Kidney (tissue), 14 donors: ENCODE data around the gene XRCC3. TPM values are rescaled to one million over a fixed set of nuclear protein-coding genes. Genes with fewer than 3 reads are reported as not detected.
"Not testable (repeated sequence)": the region's sequence is repeated elsewhere in the genome, so short reads cannot be mapped to it uniquely, and the experiment has no call there.

ENCODE experiments used
- DNase-seq, 5 donors: peaks; one replicate each; pipeline ENCODE4 v3.0.0-alpha.2; 2013 to 2020
- FAIRE-seq: peaks from 2 replicates; lab custom pipeline; 2012; peaks lifted over from hg19 to GRCh38; lab: Jason Lieb, UNC
- H3K27ac ChIP-seq, 2 donors: one replicate each; pipeline ENCODE4 v1.7.0; 2013; ENCODE audit warnings: low read depth in 2 of 2, low read length in 2 of 2, inconsistent platforms in 1 of 2
- H3K27me3 ChIP-seq: one replicate; pipeline ENCODE4 v1.7.1; 2013; ENCODE audit warnings: low read length, inconsistent platforms; ENCODE audit not compliant: control insufficient read depth, insufficient read depth
- H3K36me3 ChIP-seq, 3 donors: one replicate each; pipeline versions ENCODE4 v1.7.0 to v1.7.1; 2013; ENCODE audit warnings: low read length in 3 of 3, control low read depth in 1 of 3, inconsistent platforms in 1 of 3; ENCODE audit not compliant: insufficient read depth in 3 of 3, control insufficient read depth in 2 of 3
- H3K4me1 ChIP-seq, 3 donors: one replicate each; pipeline versions ENCODE4 v1.7.0 to v1.7.1; 2013; ENCODE audit warnings: low read length in 3 of 3, inconsistent platforms in 1 of 3, low read depth in 1 of 3; ENCODE audit not compliant: control insufficient read depth in 2 of 3, insufficient read depth in 2 of 3
- H3K4me3 ChIP-seq, 3 donors: one replicate each; pipeline versions ENCODE4 v1.7.0 to v1.8.1; 2013; ENCODE audit warnings: low read length in 3 of 3, control low read depth in 1 of 3, inconsistent platforms in 1 of 3
- H3K9ac ChIP-seq, 3 donors: one replicate each; pipeline versions ENCODE4 v1.7.0 to v1.7.1; 2013; ENCODE audit warnings: low read length in 3 of 3, control low read depth in 1 of 3, inconsistent platforms in 1 of 3
- H3K9me3 ChIP-seq, 3 donors: one replicate each; pipeline versions ENCODE4 v1.7.0 to v1.7.1; 2013; ENCODE audit warnings: low read length in 3 of 3, control low read depth in 1 of 3, inconsistent platforms in 1 of 3; ENCODE audit not compliant: control insufficient read depth in 2 of 3, insufficient read depth in 1 of 3
- CTCF ChIP-seq: IDR thresholded peaks from 3 replicates; pipeline ENCODE4 v1.5.1; 2012; ENCODE audit warnings: mild to moderate bottlenecking, moderate library complexity, borderline replicate concordance; ENCODE audit not compliant: insufficient read depth; ENCODE audit errors: extremely low read depth
- intact Hi-C: fragments of 100-400 bp; cut with DNase I; formaldehyde crosslinking; loops from one replicate; pipeline ENCODE4 v1.11.1; 2022
- polyA plus RNA-seq: library from polyadenylated mRNA; stranded (reverse); fragments of 350-450 nt; fragmentation: Illumina TruSeq; extraction: RNeasy Lipid Tissue Mini Kit (QIAGEN cat#74804); gene quantifications from one replicate; pipeline ENCODE4 v1.2.3, GENCODE V29; 2014; ENCODE audit warnings: low read depth, low replicate concordance; ENCODE audit not compliant: insufficient read depth
- total RNA-seq: library from RNA; stranded (reverse); fragmentation: NEBNext Ultra II Directional; extraction: Animal tissue kit (Norgen Biotek cat#: 25700); gene quantifications from one replicate; pipeline ENCODE4 v1.2.1, GENCODE V29; 2021
- donor health status: control.
- donor health status: control.
- donor health status: control.
- donor health status: control.
- donor health status: control.
- donor health status: DM: yes; HTN: yes; CAD: no.
- donor health status: Normal renal cell carcinoma (clear cell type).

XRCC3 gene
- total and polyA plus RNA-seq, 2 donors from 2014 or later: 2.8 to 6.3 TPM

- H3K36me3 ChIP-seq: peaks cover 12 to 34% (median 24%) of the 10 kb centered on the region in 3 donors
These were observed 60.6 kb downstream of the XRCC3 start for GRCh38 chr14:103654619-103655018.

GRCh38 chr14:103653805-103654204 lies 61.4 kb downstream of the XRCC3 start:
- no peak overlapping the region for H3K27ac ChIP-seq
- no peak for TF ChIP-seq CTCF
- peaks cover 7 to 30% (median 20%) of the 10 kb centered on the region in 3 donors for H3K36me3 ChIP-seq
- intact Hi-C loops: no loop called here
- no peaks in the 10 kb centered on the region for H3K27me3 ChIP-seq
- no peak overlapping the region for H3K4me3 ChIP-seq
- DNase-seq (no peak), FAIRE-seq (no peak)
- H3K9ac ChIP-seq: peak overlapping the region in 1 of 3 donors; percentile 34
- peaks cover 0 to 10% (median 0%) of the 10 kb centered on the region in 3 donors for H3K4me1 ChIP-seq
- H3K9me3 ChIP-seq: no peaks in the 10 kb centered on the region

More at GRCh38 chr14:103654619-103655018, 60.6 kb downstream of the XRCC3 start:
- FAIRE-seq: no peak
- Histone ChIP-seq H3K4me1 (peaks cover 0 to 10% (median 0%) of the 10 kb centered on the region in 3 donors), H3K4me3 (no peak overlapping the region), H3K9ac (no peak overlapping the region), H3K9me3 (no peaks in the 10 kb centered on the region), H3K27ac (no peak overlapping the region), H3K27me3 (no peaks in the 10 kb centered on the region)
- intact Hi-C loops: no loop called here
- TF ChIP-seq CTCF: no peak
- DNase-seq: no peak

GRCh38 chr14:103653336-103653735 lies 61.9 kb downstream of the XRCC3 start:
- H3K4me3 ChIP-seq, H3K27me3 ChIP-seq, intact Hi-C loops, DNase-seq, H3K9me3 ChIP-seq, FAIRE-seq, H3K27ac ChIP-seq: not testable (repeated sequence)
- Histone ChIP-seq H3K9ac (peak overlapping the region in 1 of 3 donors; percentile 34), H3K4me1 (peaks cover 0 to 10% (median 0%) of the 10 kb centered on the region in 3 donors), H3K36me3 (peaks cover 7 to 30% (median 20%) of the 10 kb centered on the region in 3 donors)

GRCh38 chr14:103652806-103653205 lies 62.4 kb downstream of the XRCC3 start:
- no peak for DNase-seq
- Histone ChIP-seq H3K4me1 (peaks cover 0 to 10% (median 0%) of the 10 kb centered on the region in 3 donors), H3K27ac (no peak overlapping the region), H3K4me3 (no peak overlapping the region), H3K9ac (no peak overlapping the region), H3K36me3 (peaks cover 7 to 27% (median 17%) of the 10 kb centered on the region in 3 donors), H3K27me3 (no peaks in the 10 kb centered on the region), H3K9me3 (no peaks in the 10 kb centered on the region)
- FAIRE-seq: no peak
- TF ChIP-seq CTCF: no peak
- intact Hi-C loops: no loop called here
